OCI-LY3 (cell line): Measurements from ENCODE around the gene PI4KB.

Experiments used
- H2AFZ ChIP-seq: fragments of 200-600, 300-600 bp; shearing (Covaris generic); 2 replicates; pipeline ENCODE4 v1.6.0; 2014; ENCODE audit warnings: antibody characterized with exemption, low read depth, low read length
- H3K27ac ChIP-seq: fragments of 200-600, 300-600 bp; sonication (generic); 2 replicates; pipeline ENCODE4 v1.5.1; 2014; ENCODE audit warnings: mild to moderate bottlenecking, low read length, moderate library complexity, mixed read lengths
- H3K27me3 ChIP-seq: fragments of 200-600, 300-600 bp; sonication (generic); 2 replicates; pipeline ENCODE4 v1.6.1; 2014; ENCODE audit warnings: low read depth, low read length, mixed read lengths
- H3K36me3 ChIP-seq: fragments of 200-600, 300-600 bp; sonication (generic); replicated peaks from 2 replicates; pipeline ENCODE3; 2014; ENCODE audit warnings: low read depth, low read length, mixed read lengths
- H3K4me1 ChIP-seq: fragments of 300-600, 200-600 bp; sonication (generic); 2 replicates; pipeline ENCODE4 v1.6.1; 2014; ENCODE audit warnings: low read length, mixed read lengths
- H3K4me2 ChIP-seq: fragments of 200-600, 300-600 bp; sonication (generic); 2 replicates; pipeline ENCODE4 v1.6.1; 2014; ENCODE audit warnings: low read length, mixed read lengths
- H3K4me3 ChIP-seq: fragments of 300-600, 200-600 bp; sonication (generic); 2 replicates; pipeline ENCODE4 v1.5.1; 2014; ENCODE audit warnings: antibody characterized with exemption, mild to moderate bottlenecking, low read length, moderate library complexity
- H3K79me2 ChIP-seq: fragments of 300-600, 200-600 bp; shearing (Covaris generic); 2 replicates; pipeline ENCODE4 v1.6.1; 2014; ENCODE audit warnings: mild to moderate bottlenecking, low read length, mixed read lengths
- H3K9ac ChIP-seq: fragments of 300-600, 200-600 bp; shearing (Covaris generic); 2 replicates; pipeline ENCODE4 v1.6.0; 2014; ENCODE audit warnings: mild to moderate bottlenecking, low read length, moderate library complexity
- H3K9me3 ChIP-seq: fragments of 200-600, 300-600 bp; shearing (Covaris generic); 2 replicates; pipeline ENCODE4 v1.6.1; 2014; ENCODE audit warnings: low read length, mixed read lengths; ENCODE audit not compliant: insufficient read depth
- H4K20me1 ChIP-seq: fragments of 200-600, 300-600 bp; sonication (generic); 2 replicates; pipeline ENCODE4 v1.6.1; 2016; ENCODE audit warnings: low read length, mixed read lengths; ENCODE audit not compliant: insufficient read depth
- EZH2phosphoT487 ChIP-seq: fragments of 200-600 bp; shearing (Covaris generic); IDR thresholded peaks from 2 replicates; pipeline ENCODE4 v1.6.1; 2018; ENCODE audit warnings: antibody characterized with exemption, mixed run types, low read depth
- TF ChIP-seq, protein P1 (sequence below): fragments of 200-600, 300-600 bp; sonication (generic); IDR thresholded peaks from 2 replicates; pipeline ENCODE4 v1.5.1; 2014; ENCODE audit warnings: antibody characterized with exemption, low read length, low read depth

Gene PI4KB

DNA sequence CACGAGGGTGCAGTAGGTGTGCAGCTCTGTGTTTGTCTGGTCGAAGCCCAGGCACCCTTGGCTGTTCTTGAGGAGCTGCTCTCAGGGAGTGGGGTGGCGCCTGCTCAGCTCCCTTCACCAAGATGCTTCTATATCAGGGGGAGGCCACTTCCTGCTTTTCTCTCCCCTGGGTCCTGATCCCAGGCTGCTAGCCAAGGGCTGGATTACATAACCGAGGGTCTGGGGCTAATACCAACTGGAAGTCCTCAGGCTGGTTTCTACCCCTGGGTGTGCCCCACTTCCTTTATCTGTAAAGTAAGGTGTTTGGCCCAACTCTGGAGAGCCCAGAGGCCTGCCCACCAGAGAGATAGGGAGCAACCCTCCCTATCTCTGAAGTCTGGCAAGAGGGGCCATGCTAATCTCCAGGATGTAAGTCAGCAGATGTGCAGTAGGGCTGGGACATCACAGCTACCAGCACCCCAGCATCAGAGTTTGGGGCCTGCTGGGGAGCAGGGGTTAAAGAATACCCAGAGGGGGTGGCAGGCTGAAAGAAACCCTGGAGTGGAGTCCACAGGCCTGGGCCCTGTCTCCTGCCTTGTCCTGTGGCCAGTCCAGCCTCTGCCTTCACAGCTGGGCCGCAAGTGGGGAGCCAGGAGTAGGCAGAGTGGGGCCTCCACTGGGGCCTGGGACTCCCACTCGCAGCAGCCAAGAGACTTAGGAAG lies 43.1 kb upstream of the PI4KB start:
- Histone ChIP-seq H3K36me3 (no peaks in the 10 kb centered on the region), H3K79me2 (no peaks in the 10 kb centered on the region), H3K27ac (no peak overlapping the region), H3K9ac (no peak overlapping the region), H3K9me3 (no peaks in the 10 kb centered on the region), H4K20me1 (no peaks in the 10 kb centered on the region), H2AFZ (peak overlapping the region; percentile 86), H3K27me3 (no peaks in the 10 kb centered on the region), H3K4me2 (no peak overlapping the region), H3K4me3 (no peak overlapping the region), H3K4me1 (peaks cover 12% of the 10 kb centered on the region; the same call in 1 of the 2 replicates)
- TF ChIP-seq, protein P1, sequence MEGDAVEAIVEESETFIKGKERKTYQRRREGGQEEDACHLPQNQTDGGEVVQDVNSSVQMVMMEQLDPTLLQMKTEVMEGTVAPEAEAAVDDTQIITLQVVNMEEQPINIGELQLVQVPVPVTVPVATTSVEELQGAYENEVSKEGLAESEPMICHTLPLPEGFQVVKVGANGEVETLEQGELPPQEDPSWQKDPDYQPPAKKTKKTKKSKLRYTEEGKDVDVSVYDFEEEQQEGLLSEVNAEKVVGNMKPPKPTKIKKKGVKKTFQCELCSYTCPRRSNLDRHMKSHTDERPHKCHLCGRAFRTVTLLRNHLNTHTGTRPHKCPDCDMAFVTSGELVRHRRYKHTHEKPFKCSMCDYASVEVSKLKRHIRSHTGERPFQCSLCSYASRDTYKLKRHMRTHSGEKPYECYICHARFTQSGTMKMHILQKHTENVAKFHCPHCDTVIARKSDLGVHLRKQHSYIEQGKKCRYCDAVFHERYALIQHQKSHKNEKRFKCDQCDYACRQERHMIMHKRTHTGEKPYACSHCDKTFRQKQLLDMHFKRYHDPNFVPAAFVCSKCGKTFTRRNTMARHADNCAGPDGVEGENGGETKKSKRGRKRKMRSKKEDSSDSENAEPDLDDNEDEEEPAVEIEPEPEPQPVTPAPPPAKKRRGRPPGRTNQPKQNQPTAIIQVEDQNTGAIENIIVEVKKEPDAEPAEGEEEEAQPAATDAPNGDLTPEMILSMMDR, result no peak
- no peak for TF ChIP-seq EZH2phosphoT487

DNA sequence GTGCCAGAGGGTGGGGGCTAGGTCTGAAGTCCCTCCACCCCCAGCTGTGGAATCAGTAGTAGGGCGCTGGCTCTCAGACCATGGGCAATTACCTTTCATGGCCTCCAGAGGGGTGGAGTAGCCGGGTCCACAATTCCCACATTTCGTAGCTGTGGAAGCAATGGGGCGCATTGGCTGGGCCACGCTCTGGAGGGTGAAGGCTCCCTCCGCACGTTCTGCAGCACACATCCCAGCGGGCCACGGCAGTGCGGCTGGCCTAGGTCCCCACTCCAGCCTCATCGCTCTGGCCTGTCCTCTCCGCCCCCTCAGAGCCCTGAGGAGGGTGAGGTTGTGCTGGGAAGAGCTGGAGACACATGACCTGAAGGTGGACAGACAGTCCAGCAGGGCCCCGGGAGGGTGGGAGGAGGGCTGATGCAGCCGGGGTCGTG lies 42.4 kb upstream of the PI4KB start:
- Histone ChIP-seq H3K36me3 (no peaks in the 10 kb centered on the region), H3K9me3 (no peaks in the 10 kb centered on the region), H3K9ac (no peak overlapping the region), H2AFZ (peak overlapping the region; percentile 86), H3K27me3 (no peaks in the 10 kb centered on the region), H3K4me2 (no peak overlapping the region), H4K20me1 (no peaks in the 10 kb centered on the region), H3K79me2 (no peaks in the 10 kb centered on the region), H3K4me1 (peaks cover 12% of the 10 kb centered on the region; the same call in 1 of the 2 replicates), H3K4me3 (no peak overlapping the region), H3K27ac (no peak overlapping the region)
- no peak for TF ChIP-seq EZH2phosphoT487
- TF ChIP-seq, protein P1, result no peak

- Histone ChIP-seq H3K9me3 (no peaks in the 10 kb centered on the region), H3K9ac (no peak overlapping the region), H3K4me3 (no peak overlapping the region), H3K27ac (no peak overlapping the region), H2AFZ (no peak overlapping the region), H3K4me1 (peaks cover 12% of the 10 kb centered on the region; the same call in 1 of the 2 replicates), H3K4me2 (no peak overlapping the region), H3K36me3 (no peaks in the 10 kb centered on the region), H4K20me1 (no peaks in the 10 kb centered on the region), H3K27me3 (no peaks in the 10 kb centered on the region), H3K79me2 (no peaks in the 10 kb centered on the region)
- TF ChIP-seq EZH2phosphoT487, result no peak
- TF ChIP-seq, protein P1, result no peak
Measured at GRCh38 chr1:151369302-151369610, 42.0 kb upstream of the PI4KB start.

DNA sequence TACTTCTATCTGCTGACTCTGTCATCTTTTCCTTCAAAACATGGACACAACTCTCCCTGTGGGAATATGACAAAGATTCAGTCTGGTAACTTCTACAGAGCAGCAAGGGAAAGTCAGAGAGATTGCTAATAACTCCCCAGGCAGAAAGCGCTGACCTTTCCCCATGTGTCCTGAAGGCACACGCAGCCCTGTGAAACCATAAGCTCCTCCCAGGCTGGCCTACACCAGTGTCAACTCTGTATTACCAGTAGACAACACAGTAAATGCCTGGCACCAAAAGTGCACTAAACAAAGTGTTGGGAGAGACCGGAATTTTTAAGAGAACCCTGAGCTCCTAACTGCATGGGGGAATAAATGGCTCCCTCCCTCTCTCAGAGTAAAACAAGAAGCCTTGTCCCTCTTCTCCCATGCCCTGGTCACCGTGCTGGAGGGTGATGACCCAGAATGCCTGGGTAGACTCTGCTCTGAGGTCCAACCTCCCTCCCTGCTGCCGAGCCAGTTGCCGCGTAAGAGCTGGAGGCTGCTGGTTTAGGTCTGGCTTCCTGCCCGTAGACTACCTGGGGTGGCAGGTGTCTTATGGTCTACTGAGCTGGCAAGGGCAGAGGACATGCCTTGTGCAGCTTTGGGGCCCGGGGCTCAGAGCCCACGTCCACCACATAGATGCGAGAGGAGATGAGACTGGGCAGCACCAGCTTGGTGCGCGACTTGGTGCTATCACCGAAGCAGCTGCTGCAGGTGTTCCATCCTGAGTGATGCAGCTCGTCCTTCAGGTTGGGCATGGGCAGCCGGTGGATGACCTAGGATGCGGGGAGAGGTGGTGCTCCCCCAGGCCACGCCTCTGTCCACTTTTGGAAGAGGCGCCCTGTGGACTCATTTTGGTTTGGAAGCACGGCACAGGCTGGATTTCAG lies 41.4 kb upstream of the PI4KB start:
- Histone ChIP-seq H2AFZ (no peak overlapping the region), H3K79me2 (no peaks in the 10 kb centered on the region), H3K27ac (no peak overlapping the region), H3K9ac (no peak overlapping the region), H3K4me1 (peaks cover 6% of the 10 kb centered on the region; the same call in 1 of the 2 replicates), H3K4me2 (no peak overlapping the region), H3K36me3 (no peaks in the 10 kb centered on the region), H4K20me1 (no peaks in the 10 kb centered on the region), H3K9me3 (no peaks in the 10 kb centered on the region), H3K4me3 (no peak overlapping the region), H3K27me3 (no peaks in the 10 kb centered on the region)
- TF ChIP-seq EZH2phosphoT487, result no peak
- TF ChIP-seq, protein P1, result no peak
